DOHH2 (cell line): ENCODE measurements around the gene XRRA1.

ENCODE experiments used
- CTCF ChIP-seq: fragments of 200-600 bp; sonication (generic); IDR thresholded peaks from one replicate; pipeline ENCODE4 v1.5.1; 2014; ENCODE audit warnings: antibody characterized with exemption, mild to moderate bottlenecking, low read depth, low read length; ENCODE audit not compliant: poor library complexity, severe bottlenecking
- EZH2phosphoT487 ChIP-seq: fragments of 200-600 bp; sonication (generic); IDR thresholded peaks from 2 replicates; pipeline ENCODE4 v1.6.1; 2017; ENCODE audit warnings: borderline replicate concordance, mild to moderate bottlenecking, antibody characterized with exemption, low read length, moderate library complexity, mixed read lengths

- TF ChIP-seq CTCF: no peak
- TF ChIP-seq EZH2phosphoT487: no peak
Measured at GRCh38 chr11:74927496-74927895, 21.4 kb downstream of the XRRA1 start.
